Thyroid gland (tissue), 4 donors: Measurements from ENCODE around the gene NCBP2L. TPM values are rescaled to one million over a fixed set of nuclear protein-coding genes. Genes with fewer than 3 reads are reported as not detected.

Source experiments
- DNase-seq, 2 donors: peaks; one replicate each; pipeline ENCODE4 v3.0.0-alpha.2; 2019
- H3K27ac ChIP-seq, 3 donors: fragments of 200-600 bp; sonication (generic); 1 replicate in 2 of 3; 2 replicates in 1 of 3; pipeline ENCODE4 v1.5.1; 2016 to 2019; ENCODE audit warnings: mild to moderate bottlenecking in 1 of 3, moderate library complexity in 1 of 3
- H3K27me3 ChIP-seq: fragments of 200-600 bp; sonication (generic); one replicate; pipeline ENCODE4 v1.5.1; 2019
- H3K36me3 ChIP-seq, 2 donors: fragments of 200-600 bp; sonication (generic); one replicate each; pipeline ENCODE4 v1.5.1; 2016 to 2019
- H3K4me1 ChIP-seq, 2 donors: fragments of 200-600 bp; sonication (generic); one replicate each; pipeline ENCODE4 v1.5.1; 2017 to 2019
- H3K4me3 ChIP-seq, 3 donors: fragments of 200-600 bp; sonication (generic); replicated peaks in 1 of 3; 1 replicate in 2 of 3; 2 replicates in 1 of 3; pipeline ENCODE4 v1.5.1; 2016; ENCODE audit warnings: mild to moderate bottlenecking in 1 of 3
- H3K9me3 ChIP-seq: fragments of 200-600 bp; sonication (generic); one replicate; pipeline ENCODE4 v1.5.1; 2017
- POLR2A ChIP-seq, 2 donors: fragments of 450-650 bp; IDR thresholded peaks; one replicate each; pipeline ENCODE4 v1.6.1; 2017; ENCODE audit warnings: antibody characterized with exemption in 2 of 2, mild to moderate bottlenecking in 2 of 2, moderate library complexity in 1 of 2
- WGBS, 2 donors: methylation state at CpG; one replicate each; pipeline ENCODE4 v1.1.5; 2017; 5-methylcytosine and 5-hydroxymethylcytosine counted together
- intact Hi-C: fragments of 100-400 bp; cut with DNase I; formaldehyde crosslinking; loops from one replicate; pipeline ENCODE4 v1.15.1; 2023
- total RNA-seq, 4 donors: library from RNA; depleted of rRNA; stranded (reverse); fragments of >200 nt; gene quantifications; one replicate each; pipeline ENCODE4 v1.2.3, GENCODE V29; 2016
- TF ChIP-seq, protein P1 (sequence below), 6 experiments: fragments of 200-600 bp in 3 of 6; fragments of 450-650 bp in 3 of 6; sonication (generic) in 3 of 6; IDR thresholded peaks; one replicate each; pipeline ENCODE4 v1.5.1; 2016 to 2019; ENCODE audit warnings: antibody characterized with exemption in 6 of 6, mild to moderate bottlenecking in 2 of 6, inconsistent platforms in 1 of 6, moderate library complexity in 1 of 6

The NCBP2L gene
- total RNA-seq, 4 donors from 2014 or later: not detected

DNA sequence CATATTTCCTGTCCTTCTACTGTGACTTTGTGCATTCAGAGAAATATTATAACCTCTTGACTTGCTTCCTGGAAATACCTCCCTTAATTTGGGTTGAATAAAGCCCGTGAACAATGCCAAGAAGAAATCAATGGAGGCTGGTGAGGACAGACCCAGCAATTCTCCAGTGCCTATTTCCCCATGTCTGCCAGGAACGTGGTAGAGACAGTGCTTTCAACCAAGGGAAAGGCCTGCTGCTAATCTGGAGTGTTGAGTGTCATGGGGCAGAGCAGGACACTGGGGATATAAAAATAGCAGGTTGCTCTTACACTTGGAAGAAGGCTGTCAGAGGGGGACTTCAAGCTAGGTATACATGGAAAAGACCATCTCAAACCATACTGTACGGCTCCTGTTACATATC lies 21.8 kb upstream of the NCBP2L start:
- WGBS, 2 donors: 77% methylated on average over 3 of the region's 3 CpGs
- H3K27ac ChIP-seq: no peak overlapping the region
- no peaks in the 10 kb centered on the region for H3K4me1 ChIP-seq
- no peaks in the 10 kb centered on the region for H3K36me3 ChIP-seq
- intact Hi-C loops: no loop called here
- TF ChIP-seq, protein P1, sequence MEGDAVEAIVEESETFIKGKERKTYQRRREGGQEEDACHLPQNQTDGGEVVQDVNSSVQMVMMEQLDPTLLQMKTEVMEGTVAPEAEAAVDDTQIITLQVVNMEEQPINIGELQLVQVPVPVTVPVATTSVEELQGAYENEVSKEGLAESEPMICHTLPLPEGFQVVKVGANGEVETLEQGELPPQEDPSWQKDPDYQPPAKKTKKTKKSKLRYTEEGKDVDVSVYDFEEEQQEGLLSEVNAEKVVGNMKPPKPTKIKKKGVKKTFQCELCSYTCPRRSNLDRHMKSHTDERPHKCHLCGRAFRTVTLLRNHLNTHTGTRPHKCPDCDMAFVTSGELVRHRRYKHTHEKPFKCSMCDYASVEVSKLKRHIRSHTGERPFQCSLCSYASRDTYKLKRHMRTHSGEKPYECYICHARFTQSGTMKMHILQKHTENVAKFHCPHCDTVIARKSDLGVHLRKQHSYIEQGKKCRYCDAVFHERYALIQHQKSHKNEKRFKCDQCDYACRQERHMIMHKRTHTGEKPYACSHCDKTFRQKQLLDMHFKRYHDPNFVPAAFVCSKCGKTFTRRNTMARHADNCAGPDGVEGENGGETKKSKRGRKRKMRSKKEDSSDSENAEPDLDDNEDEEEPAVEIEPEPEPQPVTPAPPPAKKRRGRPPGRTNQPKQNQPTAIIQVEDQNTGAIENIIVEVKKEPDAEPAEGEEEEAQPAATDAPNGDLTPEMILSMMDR (IDR thresholded peaks at IDR 0.05): no peak
- no peak for TF ChIP-seq POLR2A (IDR thresholded peaks at IDR 0.05)
- no peaks in the 10 kb centered on the region for H3K27me3 ChIP-seq
- H3K9me3 ChIP-seq: no peaks in the 10 kb centered on the region
- no peak for DNase-seq
- no peak overlapping the region for H3K4me3 ChIP-seq

DNA sequence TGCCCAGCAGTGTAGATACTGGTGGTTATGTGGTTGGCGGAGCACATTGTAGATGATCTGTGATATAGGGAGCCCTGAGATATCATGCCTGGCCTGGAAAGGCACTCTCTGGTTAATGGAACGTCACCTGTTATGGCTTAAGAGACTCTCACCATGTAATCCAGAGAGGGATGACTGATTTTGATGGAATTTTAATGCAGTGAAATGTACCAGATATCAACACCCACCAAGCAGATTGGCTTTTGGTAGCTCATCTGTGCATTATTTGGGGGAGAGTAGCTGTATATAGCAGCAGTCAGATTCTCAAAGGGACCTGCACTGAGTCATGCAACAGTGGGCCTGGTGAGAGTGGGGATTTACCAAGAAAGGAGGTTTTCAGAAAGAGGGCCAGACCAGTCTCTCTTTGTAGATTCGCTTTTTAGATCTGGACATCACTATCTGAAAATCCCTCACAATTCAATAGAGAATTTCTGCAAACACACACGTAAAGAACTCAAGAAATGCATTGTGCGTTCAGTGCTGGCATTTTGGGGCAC lies 19.2 kb upstream of the NCBP2L start:
- TF ChIP-seq, protein P1 (IDR thresholded peaks at IDR 0.05): no peak
- intact Hi-C loops: no loop called here
- no peak overlapping the region for H3K4me3 ChIP-seq
- H3K4me1 ChIP-seq: no peaks in the 10 kb centered on the region
- H3K27ac ChIP-seq: no peak overlapping the region
- no peaks in the 10 kb centered on the region for H3K9me3 ChIP-seq
- no peaks in the 10 kb centered on the region for H3K27me3 ChIP-seq
- WGBS, 2 donors: 92% methylated on average over 5 of the region's 5 CpGs
- no peaks in the 10 kb centered on the region for H3K36me3 ChIP-seq
- DNase-seq: no peak

DNA sequence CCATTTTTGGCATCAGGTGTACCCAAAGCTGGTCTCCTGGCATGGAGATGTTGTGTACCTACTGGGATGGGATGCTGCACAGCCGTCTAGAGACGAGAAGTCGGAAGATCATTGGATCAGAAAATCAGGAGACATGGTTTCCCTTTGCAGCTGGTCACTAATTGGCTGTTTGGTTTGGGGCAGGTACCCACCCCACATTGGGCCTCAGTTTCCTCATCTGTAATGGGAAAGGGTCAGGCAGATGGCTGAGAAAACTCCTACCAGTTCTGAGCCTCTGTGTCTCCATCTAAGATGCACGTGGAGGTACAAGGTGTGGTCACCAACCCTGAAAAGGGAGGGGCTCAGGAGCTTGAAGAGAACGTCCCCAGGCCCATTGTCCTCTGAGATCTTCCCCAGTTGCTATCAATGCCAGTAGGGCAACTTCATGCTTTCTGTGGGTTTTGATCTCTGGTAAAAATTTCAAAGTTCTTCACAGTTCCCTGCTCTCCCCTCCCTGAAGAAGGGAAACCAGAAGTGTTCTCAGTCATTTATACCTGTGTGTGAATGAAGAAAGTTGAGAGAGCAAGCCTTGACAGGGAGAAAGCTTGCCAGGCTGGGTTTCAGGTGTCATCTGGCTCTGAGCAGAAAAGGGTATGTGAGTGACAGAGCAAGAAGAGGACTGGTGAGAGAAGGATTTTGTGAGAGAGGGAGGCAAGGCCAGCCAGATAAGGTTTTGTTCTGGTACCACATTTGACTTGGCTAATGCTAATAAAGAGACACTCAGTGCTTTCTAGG lies 17.0 kb upstream of the NCBP2L start:
- no peaks in the 10 kb centered on the region for H3K27me3 ChIP-seq

GRCh38 chrX:107763647-107764046 lies 13.9 kb upstream of the NCBP2L start:
- no peak overlapping the region for H3K4me3 ChIP-seq
- H3K9me3 ChIP-seq: no peaks in the 10 kb centered on the region
- H3K4me1 ChIP-seq: peaks cover 15 to 24% of the 10 kb centered on the region in 2 donors
- intact Hi-C loops: no loop called here
- H3K27me3 ChIP-seq: no peaks in the 10 kb centered on the region
- WGBS, 2 donors: 76 to 88% methylated on average over 1 of the region's 1 CpG
- H3K27ac ChIP-seq: no peak overlapping the region
- no peak for DNase-seq
- H3K36me3 ChIP-seq: no peaks in the 10 kb centered on the region
- TF ChIP-seq POLR2A (IDR thresholded peaks at IDR 0.05): no peak

More for the DNA sequence above, 17.0 kb upstream of the NCBP2L start:
- Histone ChIP-seq H3K36me3 (no peaks in the 10 kb centered on the region), H3K27ac (no peak overlapping the region), H3K9me3 (no peaks in the 10 kb centered on the region), H3K4me3 (no peak overlapping the region), H3K4me1 (peaks cover 4 to 10% of the 10 kb centered on the region in 2 donors)
- intact Hi-C loops: no loop called here
- no peak for DNase-seq
- TF ChIP-seq, protein P1 (IDR thresholded peaks at IDR 0.05): no peak
- TF ChIP-seq POLR2A (IDR thresholded peaks at IDR 0.05): no peak
- 98 to 100% methylated on average over 3 to 5 of the region's 5 CpGs for WGBS, 2 donors

- no peak for DNase-seq
- Histone ChIP-seq H3K9me3 (no peaks in the 10 kb centered on the region), H3K36me3 (no peaks in the 10 kb centered on the region), H3K27ac (peak overlapping the region in 1 of 3 donors; percentile 67), H3K27me3 (no peaks in the 10 kb centered on the region), H3K4me1 (peaks cover 15 to 24% of the 10 kb centered on the region in 2 donors), H3K4me3 (no peak overlapping the region)
- TF ChIP-seq, protein P1 (IDR thresholded peaks at IDR 0.05): no peak
- TF ChIP-seq POLR2A (IDR thresholded peaks at IDR 0.05): no peak
- 88 to 94% methylated on average over 5 to 9 of the region's 11 CpGs for WGBS, 2 donors
- intact Hi-C loops: no loop called here
Measured at GRCh38 chrX:107764845-107765608, 12.5 kb upstream of the NCBP2L start.
